ENCODE results near the gene PRICKLE2. TPM values are rescaled to one million over a fixed set of nuclear protein-coding genes. Genes with fewer than 3 reads are reported as not detected.
A peak's percentile ranks its signal among the peaks of the same experiment; 100 is the strongest.

PRICKLE2 gene
- total RNA-seq, 2 donors from 2014 or later = 27.9 to 42.3 TPM

DNA sequence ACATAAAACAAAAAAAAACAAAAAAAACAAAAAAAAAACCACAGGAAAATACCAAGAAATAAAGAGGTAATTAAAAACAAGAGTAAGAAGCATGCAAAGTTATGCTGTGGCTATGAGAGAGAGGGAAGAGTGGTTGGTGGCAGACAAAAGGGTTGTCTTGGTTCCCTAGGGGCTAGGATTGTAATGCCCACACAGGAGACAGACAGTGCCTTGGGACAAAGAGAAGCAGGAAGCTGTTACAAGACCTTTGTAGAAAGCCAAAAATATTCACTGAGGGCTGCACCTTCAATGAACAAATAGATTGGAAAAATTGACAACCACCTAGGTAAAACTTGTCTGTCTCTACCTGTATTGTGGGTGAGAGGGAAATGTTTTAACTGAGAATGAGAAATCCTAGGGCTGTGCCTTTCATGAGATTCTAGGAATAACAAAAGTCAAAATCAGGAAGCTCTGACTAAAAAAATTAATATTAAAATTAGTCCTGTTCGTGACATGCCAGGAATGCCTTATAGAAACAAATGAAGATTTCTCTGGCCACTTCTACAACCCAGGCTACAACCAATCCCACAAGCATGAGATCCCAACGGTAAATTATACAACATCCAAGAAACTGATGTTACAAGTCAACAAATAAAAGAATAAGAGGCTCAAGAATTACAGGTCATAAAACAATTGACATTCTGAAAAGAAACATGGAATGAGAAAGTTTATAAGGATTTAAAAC lies 45.0 kb upstream of the PRICKLE2 start:
- H3K27ac ChIP-seq = no peak overlapping the region
- H3K4me3 ChIP-seq = no peak overlapping the region
- no peak for DNase-seq (ENCODE audit: low spot score)
- H3K36me3 ChIP-seq = no peaks in the 10 kb centered on the region
- no peaks in the 10 kb centered on the region for H3K9me3 ChIP-seq
- TF ChIP-seq, protein P1, sequence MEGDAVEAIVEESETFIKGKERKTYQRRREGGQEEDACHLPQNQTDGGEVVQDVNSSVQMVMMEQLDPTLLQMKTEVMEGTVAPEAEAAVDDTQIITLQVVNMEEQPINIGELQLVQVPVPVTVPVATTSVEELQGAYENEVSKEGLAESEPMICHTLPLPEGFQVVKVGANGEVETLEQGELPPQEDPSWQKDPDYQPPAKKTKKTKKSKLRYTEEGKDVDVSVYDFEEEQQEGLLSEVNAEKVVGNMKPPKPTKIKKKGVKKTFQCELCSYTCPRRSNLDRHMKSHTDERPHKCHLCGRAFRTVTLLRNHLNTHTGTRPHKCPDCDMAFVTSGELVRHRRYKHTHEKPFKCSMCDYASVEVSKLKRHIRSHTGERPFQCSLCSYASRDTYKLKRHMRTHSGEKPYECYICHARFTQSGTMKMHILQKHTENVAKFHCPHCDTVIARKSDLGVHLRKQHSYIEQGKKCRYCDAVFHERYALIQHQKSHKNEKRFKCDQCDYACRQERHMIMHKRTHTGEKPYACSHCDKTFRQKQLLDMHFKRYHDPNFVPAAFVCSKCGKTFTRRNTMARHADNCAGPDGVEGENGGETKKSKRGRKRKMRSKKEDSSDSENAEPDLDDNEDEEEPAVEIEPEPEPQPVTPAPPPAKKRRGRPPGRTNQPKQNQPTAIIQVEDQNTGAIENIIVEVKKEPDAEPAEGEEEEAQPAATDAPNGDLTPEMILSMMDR (IDR thresholded peaks at IDR 0.05) = no peak
- no peaks in the 10 kb centered on the region for H3K27me3 ChIP-seq (replicated peaks; ENCODE audit: insufficient read depth)
- ATAC-seq (ENCODE audit: insufficient number of reproducible peaks, low FRiP score, low read depth) = no peak
- peaks cover 4 to 9% of the 10 kb centered on the region in 2 donors for H3K4me1 ChIP-seq (ENCODE audit: control insufficient read depth in 1 of 2, low read depth in 2 of 2)

DNA sequence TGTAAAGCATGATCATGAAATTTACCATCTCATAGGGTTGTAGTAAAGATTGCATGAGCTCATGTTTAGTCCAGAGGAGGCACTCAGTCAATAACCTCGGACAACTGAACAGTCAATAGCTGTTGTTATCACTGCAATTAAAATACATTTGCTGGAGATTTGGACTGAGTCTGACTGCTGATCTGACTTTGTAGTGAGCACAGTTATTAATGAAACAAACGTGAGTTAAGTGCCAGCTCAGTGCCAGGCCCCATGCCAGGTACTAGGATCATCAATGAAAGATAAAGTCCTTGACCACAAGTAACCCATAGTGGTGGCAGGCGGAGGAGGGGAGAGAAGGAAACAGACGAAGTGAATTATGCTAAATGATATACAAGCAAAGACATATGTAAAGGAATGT lies 43.7 kb upstream of the PRICKLE2 start:
- no peak for ATAC-seq (ENCODE audit: insufficient number of reproducible peaks, low FRiP score, low read depth)
- no peaks in the 10 kb centered on the region for H3K27me3 ChIP-seq (replicated peaks; ENCODE audit: insufficient read depth)
- no peak overlapping the region for H3K27ac ChIP-seq
- H3K4me1 ChIP-seq (ENCODE audit: control insufficient read depth in 1 of 2, low read depth in 2 of 2) = peaks cover 11 to 23% of the 10 kb centered on the region in 2 donors
- no peak overlapping the region for H3K4me3 ChIP-seq
- DNase-seq (ENCODE audit: low spot score) = no peak
- TF ChIP-seq, protein P1 (IDR thresholded peaks at IDR 0.05) = no peak
- H3K36me3 ChIP-seq = no peaks in the 10 kb centered on the region
- no peaks in the 10 kb centered on the region for H3K9me3 ChIP-seq

DNA sequence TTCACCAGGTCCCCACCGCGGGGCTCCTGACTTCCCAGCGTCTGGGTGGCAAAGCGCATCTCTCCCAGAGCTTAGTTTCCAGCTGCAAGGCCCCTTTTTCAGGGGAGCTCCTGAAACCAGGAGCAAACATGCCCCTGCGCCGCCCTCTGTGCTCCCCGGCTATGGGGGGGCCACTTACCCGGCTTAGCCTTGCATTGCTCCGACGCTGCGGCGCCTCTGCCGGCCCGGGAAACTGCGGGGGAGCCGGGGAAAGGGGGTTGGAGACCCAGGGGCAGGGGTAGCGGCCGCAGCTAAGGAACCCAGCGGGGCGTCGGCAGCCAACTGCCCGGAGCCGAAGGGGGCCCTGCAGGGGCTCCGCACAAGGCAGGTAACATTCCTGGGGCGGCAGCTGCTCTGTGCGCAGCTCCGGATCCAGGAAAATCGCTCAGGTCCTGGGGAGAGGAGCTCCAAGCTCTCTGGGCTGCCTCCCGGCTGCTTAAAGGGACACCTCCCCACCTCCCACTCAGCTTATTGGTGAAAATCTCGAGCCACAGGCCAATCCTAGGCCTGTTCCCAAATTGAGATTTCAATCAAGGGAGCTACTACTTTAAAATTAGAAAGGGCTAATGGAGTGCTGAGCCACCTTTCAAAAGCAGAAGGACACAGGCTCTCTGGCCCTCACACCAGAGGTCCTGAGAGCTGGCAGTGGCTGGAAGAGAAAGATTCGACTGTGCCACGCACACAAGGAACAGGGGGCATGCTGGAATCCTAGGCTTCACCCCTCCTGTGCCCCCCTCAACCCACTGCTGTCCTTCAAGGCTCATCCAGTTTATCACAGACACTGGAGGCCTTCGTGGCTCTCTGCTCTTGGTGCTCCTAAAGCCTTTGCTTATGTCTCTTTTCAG lies 42.7 kb upstream of the PRICKLE2 start:
- DNase-seq (ENCODE audit: low spot score) = no peak
- Histone ChIP-seq H3K9me3 (no peaks in the 10 kb centered on the region), H3K4me3 (peak overlapping the region; percentile 90), H3K36me3 (no peaks in the 10 kb centered on the region), H3K4me1 (ENCODE audit: control insufficient read depth in 1 of 2, low read depth in 2 of 2) (peaks cover 11 to 32% of the 10 kb centered on the region in 2 donors), H3K27me3 (replicated peaks; ENCODE audit: insufficient read depth) (no peaks in the 10 kb centered on the region), H3K27ac (peak overlapping the region; percentile 71 to 87)
- ATAC-seq (ENCODE audit: insufficient number of reproducible peaks, low FRiP score, low read depth) = peak; percentile 59
- TF ChIP-seq, protein P1 (IDR thresholded peaks at IDR 0.05) = no peak

DNA sequence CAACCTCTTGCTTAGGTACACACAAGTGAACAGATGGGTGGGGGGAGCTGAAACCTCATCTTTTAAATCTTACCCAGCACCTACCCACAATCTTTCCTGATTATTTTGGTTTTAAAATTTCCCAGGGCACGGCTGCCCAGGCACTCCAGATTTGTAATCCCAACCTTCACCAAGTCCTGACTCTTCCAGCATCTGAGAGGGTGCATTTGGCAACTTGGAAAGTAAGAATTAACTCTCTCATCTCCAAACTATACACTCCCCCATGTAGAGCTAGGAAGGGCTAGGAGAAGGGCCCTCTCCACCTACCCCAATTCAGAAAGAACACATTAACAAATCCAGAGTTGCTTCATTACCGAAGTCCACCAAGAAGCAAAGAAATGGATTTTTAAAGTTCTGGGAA lies 41.7 kb upstream of the PRICKLE2 start:
- no peaks in the 10 kb centered on the region for H3K36me3 ChIP-seq
- peak overlapping the region; percentile 90 for H3K4me3 ChIP-seq
- no peaks in the 10 kb centered on the region for H3K9me3 ChIP-seq
- TF ChIP-seq, protein P1 (IDR thresholded peaks at IDR 0.05) = no peak
- peak overlapping the region; percentile 71 to 87 for H3K27ac ChIP-seq
- H3K27me3 ChIP-seq (replicated peaks; ENCODE audit: insufficient read depth) = no peaks in the 10 kb centered on the region
- DNase-seq (ENCODE audit: low spot score) = no peak
- ATAC-seq (ENCODE audit: insufficient number of reproducible peaks, low FRiP score, low read depth) = no peak
- peaks cover 11 to 32% of the 10 kb centered on the region in 2 donors for H3K4me1 ChIP-seq (ENCODE audit: control insufficient read depth in 1 of 2, low read depth in 2 of 2)

Measured in thoracic aorta (tissue), 2 donors.